Measurements from ENCODE around the gene ATP2B2. TPM values are rescaled to one million over a fixed set of nuclear protein-coding genes. Genes with fewer than 3 reads are reported as not detected.

Gene ATP2B2
- total and polyA plus RNA-seq, 9 of the 15 experiments (the other 6 are each of a cell fraction or from before 2014, with no cell fraction given), result 0.06 TPM; not detected in 8

DNA sequence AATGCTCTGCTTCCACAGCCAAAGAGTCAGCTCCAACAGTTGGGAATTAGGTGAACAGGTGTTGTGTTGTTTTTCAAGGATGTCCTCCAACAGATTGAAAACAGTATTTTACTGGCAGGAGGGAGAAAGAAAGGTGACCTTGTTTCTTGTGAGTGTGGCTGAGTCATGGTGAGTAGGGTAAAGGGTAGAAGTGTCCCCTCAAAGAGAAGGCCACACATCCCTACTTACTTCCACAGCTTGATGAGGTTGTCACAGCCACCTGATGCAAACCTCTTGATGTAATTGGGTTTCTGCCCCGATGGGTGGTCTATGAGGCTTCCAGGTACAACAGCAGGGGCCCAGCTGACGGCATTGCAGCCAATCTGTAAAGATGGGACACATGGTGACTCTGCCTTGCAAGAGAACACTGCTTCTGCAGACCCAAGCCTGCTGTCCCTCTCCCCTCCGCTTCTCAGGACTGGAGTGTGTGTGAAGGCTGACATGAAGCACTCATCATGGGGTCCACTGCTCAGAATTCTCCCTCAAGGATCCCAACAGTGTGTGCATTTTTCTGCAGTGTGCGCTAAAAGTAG lies 200.0 kb downstream of the ATP2B2 start:
- FAIRE-seq, result no peak
- intact Hi-C loops (cut with micrococcal nuclease), result no loop called here
- POLR2A ChIA-PET, result interaction anchor here (0.6 to 6.9 kb wide), 10 partner anchors 7 to 177 kb away, joined by 3 to 49 read pairs (median 3); partner anchors contain the start of genes GHRL, SEC13 and TATDN2
- TF ChIP-seq, protein P1, sequence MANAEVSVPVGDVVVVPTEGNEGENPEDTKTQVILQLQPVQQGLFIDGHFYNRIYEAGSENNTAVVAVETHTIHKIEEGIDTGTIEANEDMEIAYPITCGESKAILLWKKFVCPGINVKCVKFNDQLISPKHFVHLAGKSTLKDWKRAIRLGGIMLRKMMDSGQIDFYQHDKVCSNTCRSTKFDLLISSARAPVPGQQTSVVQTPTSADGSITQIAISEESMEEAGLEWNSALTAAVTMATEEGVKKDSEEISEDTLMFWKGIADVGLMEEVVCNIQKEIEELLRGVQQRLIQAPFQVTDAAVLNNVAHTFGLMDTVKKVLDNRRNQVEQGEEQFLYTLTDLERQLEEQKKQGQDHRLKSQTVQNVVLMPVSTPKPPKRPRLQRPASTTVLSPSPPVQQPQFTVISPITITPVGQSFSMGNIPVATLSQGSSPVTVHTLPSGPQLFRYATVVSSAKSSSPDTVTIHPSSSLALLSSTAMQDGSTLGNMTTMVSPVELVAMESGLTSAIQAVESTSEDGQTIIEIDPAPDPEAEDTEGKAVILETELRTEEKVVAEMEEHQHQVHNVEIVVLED (CRISPR knock-in tag; IDR thresholded peaks at IDR 0.05), result no peak
- TF ChIP-seq ETV1 (tag; conservative IDR thresholded peaks at IDR 0.05; ENCODE audit: low read depth) (no peak), FIP1L1 (IDR thresholded peaks at IDR 0.05; ENCODE audit: low read depth, low read length, poor library complexity, severe bottlenecking) (no peak), MAFK (IDR thresholded peaks at IDR 0.05; ENCODE audit: low read length) (peak; percentile 36), EZH2 (IDR thresholded peaks at IDR 0.05; ENCODE audit: borderline replicate concordance, low read depth, low read length) (no peak), NFE2 (IDR thresholded peaks at IDR 0.05; ENCODE audit: low read depth) (peak; percentile 48), MAFF (IDR thresholded peaks at IDR 0.05; ENCODE audit: low read length) (peak; percentile 26; the same call in 1 of the 2 replicates), TSC22D4 (tag; IDR thresholded peaks at IDR 0.05) (no peak), LCOR (CRISPR knock-in tag; IDR thresholded peaks at IDR 0.05) (no peak), STAG1 (CRISPR knock-in tag; IDR thresholded peaks at IDR 0.05; ENCODE audit: borderline replicate concordance) (no peak), ZNF224 (CRISPR knock-in tag; IDR thresholded peaks at IDR 0.05) (no peak), SMC3 (conservative IDR thresholded peaks at IDR 0.05; ENCODE audit: insufficient read depth, low read depth, low read length) (no peak), ESRRB (CRISPR knock-in tag; IDR thresholded peaks at IDR 0.05; ENCODE audit: borderline replicate concordance) (no peak), NR1H2 (CRISPR knock-in tag; IDR thresholded peaks at IDR 0.05) (no peak), ZNF586 (CRISPR knock-in tag; conservative IDR thresholded peaks at IDR 0.05) (no peak)
- TF ChIP-seq, protein P2, sequence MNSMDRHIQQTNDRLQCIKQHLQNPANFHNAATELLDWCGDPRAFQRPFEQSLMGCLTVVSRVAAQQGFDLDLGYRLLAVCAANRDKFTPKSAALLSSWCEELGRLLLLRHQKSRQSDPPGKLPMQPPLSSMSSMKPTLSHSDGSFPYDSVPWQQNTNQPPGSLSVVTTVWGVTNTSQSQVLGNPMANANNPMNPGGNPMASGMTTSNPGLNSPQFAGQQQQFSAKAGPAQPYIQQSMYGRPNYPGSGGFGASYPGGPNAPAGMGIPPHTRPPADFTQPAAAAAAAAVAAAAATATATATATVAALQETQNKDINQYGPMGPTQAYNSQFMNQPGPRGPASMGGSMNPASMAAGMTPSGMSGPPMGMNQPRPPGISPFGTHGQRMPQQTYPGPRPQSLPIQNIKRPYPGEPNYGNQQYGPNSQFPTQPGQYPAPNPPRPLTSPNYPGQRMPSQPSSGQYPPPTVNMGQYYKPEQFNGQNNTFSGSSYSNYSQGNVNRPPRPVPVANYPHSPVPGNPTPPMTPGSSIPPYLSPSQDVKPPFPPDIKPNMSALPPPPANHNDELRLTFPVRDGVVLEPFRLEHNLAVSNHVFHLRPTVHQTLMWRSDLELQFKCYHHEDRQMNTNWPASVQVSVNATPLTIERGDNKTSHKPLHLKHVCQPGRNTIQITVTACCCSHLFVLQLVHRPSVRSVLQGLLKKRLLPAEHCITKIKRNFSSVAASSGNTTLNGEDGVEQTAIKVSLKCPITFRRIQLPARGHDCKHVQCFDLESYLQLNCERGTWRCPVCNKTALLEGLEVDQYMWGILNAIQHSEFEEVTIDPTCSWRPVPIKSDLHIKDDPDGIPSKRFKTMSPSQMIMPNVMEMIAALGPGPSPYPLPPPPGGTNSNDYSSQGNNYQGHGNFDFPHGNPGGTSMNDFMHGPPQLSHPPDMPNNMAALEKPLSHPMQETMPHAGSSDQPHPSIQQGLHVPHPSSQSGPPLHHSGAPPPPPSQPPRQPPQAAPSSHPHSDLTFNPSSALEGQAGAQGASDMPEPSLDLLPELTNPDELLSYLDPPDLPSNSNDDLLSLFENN (IDR thresholded peaks at IDR 0.05; ENCODE audit: low read depth in 2 of 2, low read length in 2 of 2), result no peak
- TF ChIP-seq, protein P3, sequence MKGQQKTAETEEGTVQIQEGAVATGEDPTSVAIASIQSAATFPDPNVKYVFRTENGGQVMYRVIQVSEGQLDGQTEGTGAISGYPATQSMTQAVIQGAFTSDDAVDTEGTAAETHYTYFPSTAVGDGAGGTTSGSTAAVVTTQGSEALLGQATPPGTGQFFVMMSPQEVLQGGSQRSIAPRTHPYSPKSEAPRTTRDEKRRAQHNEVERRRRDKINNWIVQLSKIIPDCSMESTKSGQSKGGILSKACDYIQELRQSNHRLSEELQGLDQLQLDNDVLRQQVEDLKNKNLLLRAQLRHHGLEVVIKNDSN (CRISPR knock-in tag; IDR thresholded peaks at IDR 0.05), result no peak

More for the DNA sequence above, 200.0 kb downstream of the ATP2B2 start:
- ATAC-seq (no peak; the same call in 2 of the 3 replicates), DNase-seq (ENCODE audit: extremely low read depth in 1 of 4, low spot score in 3 of 4) (no peak)
- Histone ChIP-seq H3K36me3 (ENCODE audit: control insufficient read depth, insufficient read depth, low read length) (peaks cover 94% of the 10 kb centered on the region), H3K27me3 (ENCODE audit: control insufficient read depth in 2 of 2, insufficient read depth in 2 of 2, low read length in 2 of 2) (no peaks in the 10 kb centered on the region), H3K9me1 (ENCODE audit: control insufficient read depth, insufficient read depth, low read length) (peaks cover 4% of the 10 kb centered on the region), H3K4me2 (ENCODE audit: insufficient read depth, low read length) (no peak overlapping the region), H3K4me3 (no peak overlapping the region), H4K20me1 (replicated peaks; ENCODE audit: control insufficient read depth, insufficient read depth, low read length) (no peaks in the 10 kb centered on the region; the same call in none of the 2 replicates), H2AFZ (ENCODE audit: low read depth, low read length) (no peak overlapping the region), H3K79me2 (ENCODE audit: control insufficient read depth, insufficient read depth, low read length) (no peaks in the 10 kb centered on the region), H3K27ac (ENCODE audit: extremely low read depth, low read depth, low read length) (peak overlapping the region; percentile 21; the same call in 2 of the 3 replicates), H3K4me1 (replicated peaks in 1 of 2; ENCODE audit: control insufficient read depth in 2 of 2, insufficient read depth in 2 of 2, low read length in 2 of 2) (no peaks in the 10 kb centered on the region; a peak in 1 of 5 replicates), H3K9ac (ENCODE audit: insufficient read depth in 1 of 2, low read depth in 2 of 2, low read length in 2 of 2) (peak overlapping the region in 1 of 2 experiments; percentile 53; a peak in 1 of 4 replicates), H3K9me3 (replicated peaks; ENCODE audit: control insufficient read depth, insufficient read depth, low read depth, low read length) (no peaks in the 10 kb centered on the region)
- CTCF ChIA-PET (ENCODE audit: low intra/inter-chr PET ratio), result no interaction called here
- in situ Hi-C loops (cut with MboI), result loop anchor here (25.0 kb wide), 1 partner anchor 793 kb away; no protein-coding TSS in a partner anchor
- WGBS (ENCODE audit: insufficient coverage, low coverage, missing lambda C conversion rate), result 95% methylated on average over 4 of the region's 4 CpGs
- BruUV-seq (replicated peaks), result no TSS peak
